ENCODE measurements around the gene ZSWIM8.

DNA sequence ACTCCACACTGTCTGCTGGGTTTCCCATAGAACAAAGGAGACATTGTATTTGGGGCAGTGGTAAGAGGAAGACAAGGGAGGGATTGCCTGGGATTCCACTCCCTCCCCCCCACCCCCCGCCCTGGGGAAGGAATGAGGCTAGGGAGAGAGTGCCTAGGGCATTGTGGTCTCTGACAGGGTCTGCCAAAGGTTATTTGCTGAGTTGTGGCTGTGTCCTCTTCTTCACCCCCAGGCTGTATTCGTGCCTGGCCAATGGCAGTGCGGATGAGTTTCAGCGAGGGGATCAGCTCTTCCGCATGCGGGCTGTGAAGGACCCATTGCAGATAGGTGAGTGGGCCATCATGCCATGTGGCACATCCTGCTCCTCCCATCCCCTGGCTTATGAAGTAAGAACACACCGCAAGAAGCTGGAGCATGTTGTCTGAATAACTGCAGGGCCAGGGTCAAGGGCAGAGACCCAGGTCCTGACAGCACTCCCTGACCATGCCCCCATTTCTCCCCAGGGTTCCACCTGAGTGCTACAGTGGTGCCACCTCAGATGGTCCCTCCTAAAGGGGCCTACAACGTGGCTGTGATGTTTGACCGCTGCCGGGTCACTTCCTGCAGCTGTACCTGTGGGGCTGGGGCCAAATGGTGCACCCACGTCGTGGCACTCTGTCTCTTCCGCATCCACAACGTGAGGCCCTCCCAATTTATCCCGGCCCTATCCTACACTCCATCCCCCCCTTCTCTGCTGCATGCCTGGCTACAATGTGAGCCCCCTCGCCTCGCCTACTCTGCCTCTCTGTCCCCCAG is 3.7 kb downstream of the ZSWIM8 start:
- TF ChIP-seq, protein P1, sequence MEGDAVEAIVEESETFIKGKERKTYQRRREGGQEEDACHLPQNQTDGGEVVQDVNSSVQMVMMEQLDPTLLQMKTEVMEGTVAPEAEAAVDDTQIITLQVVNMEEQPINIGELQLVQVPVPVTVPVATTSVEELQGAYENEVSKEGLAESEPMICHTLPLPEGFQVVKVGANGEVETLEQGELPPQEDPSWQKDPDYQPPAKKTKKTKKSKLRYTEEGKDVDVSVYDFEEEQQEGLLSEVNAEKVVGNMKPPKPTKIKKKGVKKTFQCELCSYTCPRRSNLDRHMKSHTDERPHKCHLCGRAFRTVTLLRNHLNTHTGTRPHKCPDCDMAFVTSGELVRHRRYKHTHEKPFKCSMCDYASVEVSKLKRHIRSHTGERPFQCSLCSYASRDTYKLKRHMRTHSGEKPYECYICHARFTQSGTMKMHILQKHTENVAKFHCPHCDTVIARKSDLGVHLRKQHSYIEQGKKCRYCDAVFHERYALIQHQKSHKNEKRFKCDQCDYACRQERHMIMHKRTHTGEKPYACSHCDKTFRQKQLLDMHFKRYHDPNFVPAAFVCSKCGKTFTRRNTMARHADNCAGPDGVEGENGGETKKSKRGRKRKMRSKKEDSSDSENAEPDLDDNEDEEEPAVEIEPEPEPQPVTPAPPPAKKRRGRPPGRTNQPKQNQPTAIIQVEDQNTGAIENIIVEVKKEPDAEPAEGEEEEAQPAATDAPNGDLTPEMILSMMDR (IDR thresholded peaks at IDR 0.05): no peak
- no peak for TF ChIP-seq POLR2A (IDR thresholded peaks at IDR 0.05)
- no peak for TF ChIP-seq EP300 (IDR thresholded peaks at IDR 0.05)
- TF ChIP-seq POLR2AphosphoS5 (IDR thresholded peaks at IDR 0.05): no peak

Measured in stomach (tissue), 4 donors.